H1 (cell line): ENCODE measurements around the gene CCDC195. TPM values are rescaled to one million over a fixed set of nuclear protein-coding genes. Genes with fewer than 3 reads are reported as not detected.

Experiments used
- CTCF ChIA-PET: fragments of 300-600 bp; sonication (Branson Sonifier 250); formaldehyde crosslinking; loops from one replicate; lab custom pipeline; 2021; ENCODE audit not compliant: partially characterized antibody; lab: Charles Lee
- POLR2A ChIA-PET: fragments of 300-600 bp; sonication (Branson Sonifier 250); formaldehyde crosslinking; loops from one replicate; lab custom pipeline; 2021; ENCODE audit warnings: inconsistent platforms; ENCODE audit not compliant: partially characterized antibody; lab: Charles Lee
- DNase-seq, 2 experiments: peaks; one replicate each; pipeline versions ENCODE4 v3.0.0 to v3.0.0-alpha.2; 2010 to 2022; ENCODE audit warnings: low spot score in 2 of 2, low read depth in 1 of 2, mixed read lengths in 1 of 2
- FAIRE-seq: peaks from 2 replicates; lab custom pipeline; 2011; peaks lifted over from hg19 to GRCh38; lab: Jason Lieb, UNC
- H2AFZ ChIP-seq: 2 replicates; pipeline ENCODE4 v1.8.1; 2012; ENCODE audit warnings: low read length, inconsistent platforms
- H2AK5ac ChIP-seq: 2 replicates; pipeline ENCODE4 v1.6.1; 2013; ENCODE audit warnings: low read depth, low read length
- H2BK120ac ChIP-seq: replicated peaks from 2 replicates; pipeline ENCODE3; 2013; ENCODE audit warnings: low read depth, low read length, inconsistent platforms
- H2BK12ac ChIP-seq: 2 replicates; pipeline ENCODE4 v1.6.1; 2013; ENCODE audit warnings: low read depth, low read length
- H2BK15ac ChIP-seq: 2 replicates; pipeline ENCODE4 v1.6.1; 2013; ENCODE audit warnings: low read length
- H2BK20ac ChIP-seq: 2 replicates; pipeline ENCODE4 v1.6.1; 2013; ENCODE audit warnings: low read length
- H2BK5ac ChIP-seq: 2 replicates; pipeline ENCODE4 v1.6.1; 2013; ENCODE audit warnings: low read depth, low read length
- H3K14ac ChIP-seq: 2 replicates; pipeline ENCODE4 v1.6.1; 2013; ENCODE audit warnings: inconsistent platforms; ENCODE audit not compliant: insufficient read length
- H3K18ac ChIP-seq: 2 replicates; pipeline ENCODE4 v1.6.1; 2013; ENCODE audit warnings: low read length; ENCODE audit errors: extremely low read depth
- H3K23ac ChIP-seq: 2 replicates; pipeline ENCODE4 v1.6.1; 2013; ENCODE audit warnings: inconsistent platforms; ENCODE audit not compliant: insufficient read length
- H3K23me2 ChIP-seq: 2 replicates; pipeline ENCODE4 v1.6.1; 2013; ENCODE audit warnings: low read depth, low read length
- H3K27ac ChIP-seq: 2 replicates; pipeline ENCODE4 v1.6.1; 2011; ENCODE audit warnings: low read depth, low read length, inconsistent platforms
- H3K27me3 ChIP-seq, 4 experiments: replicated peaks in 1 of 4; 1 replicate in 1 of 4; 2 replicates in 3 of 4; pipeline versions ENCODE4 v1.6.1 to v1.8.1; 2011 to 2013; ENCODE audit warnings: low read length in 3 of 4, mild to moderate bottlenecking in 3 of 4, inconsistent platforms in 2 of 4, mixed read lengths in 2 of 4, moderate library complexity in 1 of 4; ENCODE audit not compliant: control insufficient read depth in 3 of 4, insufficient read depth in 3 of 4; ENCODE audit errors: extremely low read depth in 1 of 4
- H3K36me3 ChIP-seq, 4 experiments: 2 replicates each; pipeline versions ENCODE4 v1.6.1 to v1.8.1; 2011 to 2013; ENCODE audit warnings: mild to moderate bottlenecking in 4 of 4, low read length in 3 of 4, moderate library complexity in 2 of 4, control low read depth in 1 of 4, inconsistent platforms in 1 of 4; ENCODE audit not compliant: insufficient read depth in 4 of 4, control insufficient read depth in 2 of 4
- H3K4ac ChIP-seq: replicated peaks from 2 replicates; pipeline ENCODE3; 2013; ENCODE audit warnings: low read length, low read depth, mixed read lengths, inconsistent platforms; ENCODE audit not compliant: insufficient read length
- H3K4me1 ChIP-seq, 4 experiments: replicated peaks in 1 of 4; 1 replicate in 1 of 4; 2 replicates in 3 of 4; pipeline versions ENCODE4 v1.6.1 to v1.8.1; 2011 to 2013; ENCODE audit warnings: low read length in 3 of 4, inconsistent platforms in 2 of 4, mixed read lengths in 1 of 4; ENCODE audit not compliant: insufficient read depth in 4 of 4, control insufficient read depth in 3 of 4
- H3K4me2 ChIP-seq, 2 experiments: 2 replicates each; pipeline versions ENCODE4 v1.6.1 to v1.8.1; 2011 to 2013; ENCODE audit warnings: low read depth in 2 of 2, low read length in 2 of 2, control low read depth in 1 of 2, inconsistent platforms in 1 of 2, mild to moderate bottlenecking in 1 of 2; ENCODE audit not compliant: insufficient read depth in 1 of 2
- H3K4me3 ChIP-seq, 4 experiments: fragments of 200-600, 300-600 bp in 1 of 4; sonication (generic), shearing (Covaris generic), sonication (Bioruptor Twin) in 1 of 4; 2 replicates each; pipeline versions ENCODE4 v1.5.1 to v1.8.1; 2011 to 2016; ENCODE audit warnings: low read length in 4 of 4, low read depth in 3 of 4, control low read depth in 2 of 4, inconsistent platforms in 2 of 4, mild to moderate bottlenecking in 2 of 4, mixed read lengths in 1 of 4, moderate library complexity in 1 of 4; ENCODE audit not compliant: insufficient read depth in 2 of 4; ENCODE audit errors: extremely low read depth in 1 of 4
- H3K56ac ChIP-seq: replicated peaks from 2 replicates; pipeline ENCODE3; 2013; ENCODE audit warnings: low read depth, mild to moderate bottlenecking, mixed read lengths, low read length, inconsistent platforms; ENCODE audit not compliant: insufficient read length
- H3K79me1 ChIP-seq: 2 replicates; pipeline ENCODE4 v1.6.1; 2013; ENCODE audit warnings: low read depth, low read length, control low read depth
- H3K79me2 ChIP-seq, 2 experiments: 2 replicates each; pipeline versions ENCODE4 v1.6.1 to v1.8.1; 2012 to 2013; ENCODE audit warnings: low read length in 2 of 2, mild to moderate bottlenecking in 2 of 2, inconsistent platforms in 1 of 2; ENCODE audit not compliant: insufficient read depth in 2 of 2, control insufficient read depth in 1 of 2
- H3K9ac ChIP-seq, 4 experiments: replicated peaks in 1 of 4; 1 replicate in 1 of 4; 2 replicates in 3 of 4; pipeline versions ENCODE4 v1.6.1 to v1.8.1; 2011 to 2013; ENCODE audit warnings: low read depth in 3 of 4, low read length in 3 of 4, control low read depth in 2 of 4, mild to moderate bottlenecking in 2 of 4, moderate library complexity in 2 of 4, inconsistent platforms in 1 of 4; ENCODE audit errors: extremely low read depth in 1 of 4
- H3K9me3 ChIP-seq, 2 experiments: 2 replicates each; pipeline versions ENCODE4 v1.6.1 to v1.8.1; 2012 to 2013; ENCODE audit warnings: mild to moderate bottlenecking in 2 of 2, moderate library complexity in 2 of 2, control low read depth in 1 of 2, inconsistent platforms in 1 of 2, low read depth in 1 of 2, low read length in 1 of 2, mixed read lengths in 1 of 2; ENCODE audit not compliant: insufficient read depth in 2 of 2
- H4K20me1 ChIP-seq, 2 experiments: replicated peaks in 1 of 2; 2 replicates each; pipeline versions ENCODE3 to v1.8.1; 2011 to 2013; ENCODE audit warnings: inconsistent platforms in 2 of 2, low read length in 2 of 2, mild to moderate bottlenecking in 1 of 2; ENCODE audit not compliant: insufficient read depth in 2 of 2, control insufficient read depth in 1 of 2
- H4K5ac ChIP-seq: 2 replicates; pipeline ENCODE4 v1.6.1; 2013; ENCODE audit warnings: low read length, low read depth, mixed read lengths, inconsistent platforms; ENCODE audit not compliant: insufficient read length
- H4K8ac ChIP-seq: 2 replicates; pipeline ENCODE4 v1.8.0; 2013; ENCODE audit warnings: mild to moderate bottlenecking, moderate library complexity, low read length, inconsistent platforms; ENCODE audit not compliant: insufficient read depth; ENCODE audit errors: extremely low read depth
- H4K91ac ChIP-seq: replicated peaks from 2 replicates; pipeline ENCODE3; 2013; ENCODE audit warnings: low read length, mixed read lengths, inconsistent platforms; ENCODE audit not compliant: insufficient read length
- ASH2L ChIP-seq: fragments of 200-600, 300-600 bp; sonication (generic); IDR thresholded peaks from one replicate; pipeline ENCODE4 v1.7.1; 2017; ENCODE audit warnings: low read length
- BRCA1 ChIP-seq: IDR thresholded peaks from 2 replicates; pipeline ENCODE4 v1.6.1; 2012; ENCODE audit warnings: low read depth, low read length, improper control_type of control experiment
- CTBP2 ChIP-seq: IDR thresholded peaks from 2 replicates; pipeline ENCODE4 v1.7.0; 2011; ENCODE audit warnings: borderline replicate concordance, mild to moderate bottlenecking, moderate library complexity, mixed read lengths, low read length; ENCODE audit not compliant: insufficient read depth, insufficient read length
- EGR1 ChIP-seq: IDR thresholded peaks from 2 replicates; pipeline ENCODE4 v1.6.1; 2011; ENCODE audit warnings: low read depth, low read length, borderline replicate concordance
- EP300 ChIP-seq, 2 experiments: IDR thresholded peaks; 1 replicate in 1 of 2; 2 replicates in 1 of 2; pipeline ENCODE4 v1.6.1; 2011 to 2012; ENCODE audit warnings: low read depth in 2 of 2, low read length in 2 of 2, mild to moderate bottlenecking in 2 of 2, borderline replicate concordance in 1 of 2, inconsistent platforms in 1 of 2, moderate library complexity in 1 of 2
- KDM1A ChIP-seq: fragments of 200-600, 300-600 bp; sonication (generic); IDR thresholded peaks from 2 replicates; pipeline ENCODE4 v1.7.1; 2016; ENCODE audit warnings: mild to moderate bottlenecking, low read length, borderline replicate concordance
- NANOG ChIP-seq: IDR thresholded peaks from 2 replicates; pipeline ENCODE4 v1.6.1; 2011; ENCODE audit warnings: low read length, low read depth, mild to moderate bottlenecking, inconsistent platforms; ENCODE audit not compliant: insufficient read depth, poor library complexity, severe bottlenecking
- PHF8 ChIP-seq: fragments of 200-600 bp; sonication (generic); conservative IDR thresholded peaks from 2 replicates; pipeline ENCODE4 v1.7.1; 2012; ENCODE audit warnings: low read depth, mild to moderate bottlenecking, inconsistent platforms, low read length, moderate library complexity
- POU5F1 ChIP-seq: IDR thresholded peaks from 2 replicates; pipeline ENCODE4 v1.6.1; 2011; ENCODE audit warnings: low read depth, mild to moderate bottlenecking, low read length, moderate library complexity
- RFX5 ChIP-seq: IDR thresholded peaks from 2 replicates; pipeline ENCODE4 v1.6.1; 2011; ENCODE audit warnings: low read depth, low read length, improper control_type of control experiment, borderline replicate concordance
- SAP30 ChIP-seq: fragments of 300-600 bp; sonication (generic); IDR thresholded peaks from 2 replicates; pipeline ENCODE4 v1.7.1; 2012; ENCODE audit warnings: low read length, moderate library complexity, mild to moderate bottlenecking, inconsistent platforms; ENCODE audit not compliant: insufficient read depth, insufficient replicate concordance
- SP4 ChIP-seq: IDR thresholded peaks from 2 replicates; pipeline ENCODE4 v1.6.1; 2012; ENCODE audit warnings: low read length, inconsistent platforms
- TBP ChIP-seq: IDR thresholded peaks from 2 replicates; pipeline ENCODE4 v1.6.1; 2011; ENCODE audit warnings: low read depth, low read length, improper control_type of control experiment
- YY1 ChIP-seq: IDR thresholded peaks from 2 replicates; pipeline ENCODE4 v1.6.1; 2011; ENCODE audit warnings: low read depth, mild to moderate bottlenecking, low read length
- WGBS, 2 experiments: shearing (Covaris generic) in 1 of 2; methylation state at CpG; one replicate each; pipeline versions ENCODE4 v1.1.6 to v1.1.7; 2013 to 2015; ENCODE audit warnings: low lambda C conversion rate in 2 of 2, mixed read lengths in 2 of 2, inconsistent platforms in 1 of 2, low coverage in 1 of 2, missing lambda C conversion rate in 1 of 2; ENCODE audit not compliant: insufficient replicate concordance in 2 of 2, insufficient coverage in 1 of 2, insufficient read length in 1 of 2; ENCODE audit errors: extremely low coverage in 1 of 2, missing lambda C conversion rate in 1 of 2; 5-methylcytosine and 5-hydroxymethylcytosine counted together
- polyA plus RNA-seq, 7 experiments: library from polyadenylated mRNA; depleted of rRNA in 3 of 7; stranded (reverse) in 5 of 7; unstranded in 2 of 7; fragments of >200 nt in 5 of 7; fragments of 200-250 nt in 2 of 7; gene quantifications; 1 replicate in 5 of 7; 2 replicates in 1 of 7; 4 replicates in 1 of 7; pipeline versions ENCODE4 v1.2.1 to v1.2.3, GENCODE V29; 2011 to 2013; ENCODE audit warnings: missing spikeins in 2 of 7, mixed read lengths in 2 of 7
- total RNA-seq: library from RNA; stranded (reverse); fragmentation: NEBNext Ultra II Directional; extraction: Animal tissue kit (Norgen Biotek cat#: 25700); gene quantifications from 2 replicates; pipeline ENCODE4 v1.2.1, GENCODE V29; 2021

CCDC195 gene
- total and polyA plus RNA-seq, 2 of the 8 experiments (the other 6 are each of a cell fraction or from before 2014, with no cell fraction given) = not detected

DNA sequence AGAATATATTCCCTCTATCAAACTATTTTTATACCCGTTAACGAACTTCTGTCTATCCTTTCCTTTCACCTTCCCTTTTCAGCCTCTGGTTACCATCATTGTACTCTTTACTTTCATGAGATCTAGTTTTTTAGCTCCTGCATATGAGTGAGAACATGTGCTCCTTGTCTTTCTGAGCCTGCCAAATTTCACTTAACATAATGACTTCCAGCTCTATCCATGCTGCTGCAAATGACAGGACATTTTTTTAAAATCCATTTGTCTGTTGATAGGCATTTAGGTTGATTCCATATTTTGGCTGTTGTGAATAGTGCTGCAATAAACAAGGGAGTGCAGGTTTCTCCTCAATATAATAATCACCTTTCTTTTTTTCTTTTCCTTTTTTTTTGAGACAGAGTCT lies 8.2 kb upstream of the CCDC195 start:
- H4K91ac ChIP-seq = no peak overlapping the region
- 95 to 100% methylated on average over 2 of the region's 2 CpGs for WGBS, 2 experiments
- no peaks in the 10 kb centered on the region for H3K4me1 ChIP-seq
- H3K4ac ChIP-seq = no peak overlapping the region
- ChIA-PET POLR2A (no interaction called here), CTCF (interaction anchor here (1.3 to 1.7 kb wide), 2 partner anchors 29 to 275 kb away, joined by 3 to 4 read pairs; no protein-coding TSS in a partner anchor)
- DNase-seq (no peak), FAIRE-seq (no peak)
- H2AFZ ChIP-seq = no peak overlapping the region
- no peak overlapping the region for H3K9ac ChIP-seq
- no peaks in the 10 kb centered on the region for H3K23me2 ChIP-seq
- H3K56ac ChIP-seq = no peak overlapping the region
- H2AK5ac ChIP-seq = no peak overlapping the region
- no peaks in the 10 kb centered on the region for H4K20me1 ChIP-seq
- no peaks in the 10 kb centered on the region for H3K27me3 ChIP-seq
- H2BK12ac ChIP-seq = no peak overlapping the region
- no peaks in the 10 kb centered on the region for H3K79me1 ChIP-seq
- no peak overlapping the region for H3K23ac ChIP-seq
- H3K36me3 ChIP-seq = no peaks in the 10 kb centered on the region
- H3K4me3 ChIP-seq = no peak overlapping the region
- no peak overlapping the region for H4K5ac ChIP-seq
- H3K18ac ChIP-seq = no peak overlapping the region
- no peak overlapping the region for H4K8ac ChIP-seq
- H3K79me2 ChIP-seq = no peaks in the 10 kb centered on the region
- H3K14ac ChIP-seq = no peak overlapping the region
- no peak overlapping the region for H2BK5ac ChIP-seq
- no peak overlapping the region for H2BK20ac ChIP-seq
- no peak overlapping the region for H2BK15ac ChIP-seq
- no peak overlapping the region for H3K27ac ChIP-seq
- H3K4me2 ChIP-seq = no peak overlapping the region
- no peak overlapping the region for H2BK120ac ChIP-seq
- peaks cover 0 to 2% of the 10 kb centered on the region in 2 experiments; a peak in 2 of 4 replicates for H3K9me3 ChIP-seq
- TF ChIP-seq EGR1 = no peak
- no peak for TF ChIP-seq KDM1A
- TF ChIP-seq NANOG = no peak
- no peak for TF ChIP-seq RFX5
- no peak for TF ChIP-seq TBP
- no peak for TF ChIP-seq SAP30
- TF ChIP-seq SP4 = no peak
- TF ChIP-seq PHF8 = no peak
- no peak for TF ChIP-seq EP300 (IDR thresholded peaks at IDR 0.05; ENCODE audit: borderline replicate concordance in 1 of 2, low read depth in 2 of 2, low read length in 2 of 2)
- TF ChIP-seq CTBP2 = no peak
- no peak for TF ChIP-seq BRCA1
- TF ChIP-seq YY1 = no peak
- no peak for TF ChIP-seq ASH2L
- no peak for TF ChIP-seq POU5F1
